CD4-positive, alpha-beta T cell treated with Interleukin-17A for 4 hours (primary cell): ENCODE measurements around the gene AIFM1.

Experiments used
- DNase-seq: peaks from one replicate; pipeline ENCODE4 v3.0.0-alpha.2; 2020; ENCODE audit warnings: mixed read lengths

The AIFM1 gene

DNA sequence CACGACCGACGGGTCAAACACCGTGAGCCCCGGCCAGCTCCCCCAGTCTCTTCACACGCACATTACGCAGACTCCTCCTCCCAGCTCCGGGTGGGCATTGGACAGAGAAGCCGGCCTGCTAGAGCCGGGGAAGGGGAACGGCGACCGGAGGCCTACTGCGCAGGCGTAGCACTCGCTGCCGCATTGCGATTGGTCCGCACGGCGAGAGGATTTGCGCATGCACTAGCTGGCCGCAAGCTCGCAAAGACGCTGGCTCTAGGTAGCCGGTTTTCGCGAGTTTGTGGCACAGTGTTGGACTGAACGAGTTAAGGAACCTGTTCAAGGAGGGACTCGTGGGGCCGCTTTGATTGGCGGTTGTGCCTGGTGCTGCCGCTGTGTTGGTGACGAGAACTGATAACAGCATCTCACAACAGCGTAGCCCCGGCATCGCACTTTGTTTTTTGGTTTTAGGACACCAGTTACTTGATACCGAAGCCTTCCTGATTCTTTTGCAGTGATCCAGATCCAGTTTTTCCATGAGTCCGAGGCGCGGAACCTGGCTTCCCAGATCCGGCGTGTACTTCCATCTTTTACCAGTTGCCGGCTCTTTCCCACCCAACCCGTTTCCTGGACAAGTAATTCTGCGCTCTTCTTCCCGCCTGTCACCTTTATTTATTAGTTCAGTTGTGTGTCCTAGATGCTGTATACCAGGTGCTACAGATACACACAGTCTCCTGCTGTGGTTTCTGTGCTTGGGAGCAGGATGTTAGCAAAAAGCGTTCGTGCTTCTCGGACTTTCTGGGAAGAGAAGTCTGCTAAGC lies at the start of gene AIFM1:
Gene AIFM1, minus strand, starts transcription at position 139 of the 800 bp plus-strand sequence. CDS start 185 bp downstream, outside the sequence.
- peak; percentile 87 for DNase-seq

DNA sequence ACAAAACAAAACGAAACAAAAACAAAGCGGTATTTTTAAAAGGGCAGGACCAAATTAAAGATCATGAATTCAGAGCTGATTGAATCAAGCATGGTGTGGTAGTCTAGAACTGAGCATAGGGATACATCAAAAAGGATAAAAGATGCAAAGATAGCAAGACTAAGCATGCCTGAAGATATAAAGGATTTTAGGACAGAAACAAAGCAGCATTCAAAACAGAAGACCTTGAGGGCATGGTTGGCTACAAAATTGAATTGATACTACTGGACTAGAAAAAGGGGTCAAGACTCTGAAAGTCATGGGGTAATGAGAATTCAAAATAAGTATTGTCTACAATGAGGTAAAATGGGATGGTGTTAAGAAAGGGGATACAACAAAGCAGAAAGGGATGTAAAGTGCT lies 47.7 kb upstream of the AIFM1 start:
- no peak for DNase-seq

GRCh38 chrX:130212371-130212770 lies 46.7 kb upstream of the AIFM1 start:
- DNase-seq = no peak

GRCh38 chrX:130211415-130212186 lies 46.0 kb upstream of the AIFM1 start:
- no peak for DNase-seq

DNA sequence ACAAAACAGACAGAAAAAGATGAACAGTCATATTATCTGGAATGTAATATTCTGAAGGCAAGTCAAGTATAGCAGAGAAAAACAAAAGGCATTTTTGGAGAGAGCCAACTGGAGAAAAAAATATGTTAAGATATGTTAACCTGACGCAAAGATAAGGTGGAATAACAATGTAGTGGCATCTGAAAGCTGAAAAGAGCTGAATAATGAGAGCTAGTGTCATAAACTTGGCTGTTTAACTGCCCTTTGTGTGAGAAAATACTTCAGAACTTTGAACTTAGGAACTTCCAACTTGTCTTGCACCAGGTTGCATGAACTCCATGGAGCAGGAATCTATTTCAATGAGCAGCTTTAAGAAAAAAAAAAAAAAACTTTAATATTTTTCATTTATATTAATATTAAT lies 39.0 kb upstream of the AIFM1 start:
- no peak for DNase-seq

DNA sequence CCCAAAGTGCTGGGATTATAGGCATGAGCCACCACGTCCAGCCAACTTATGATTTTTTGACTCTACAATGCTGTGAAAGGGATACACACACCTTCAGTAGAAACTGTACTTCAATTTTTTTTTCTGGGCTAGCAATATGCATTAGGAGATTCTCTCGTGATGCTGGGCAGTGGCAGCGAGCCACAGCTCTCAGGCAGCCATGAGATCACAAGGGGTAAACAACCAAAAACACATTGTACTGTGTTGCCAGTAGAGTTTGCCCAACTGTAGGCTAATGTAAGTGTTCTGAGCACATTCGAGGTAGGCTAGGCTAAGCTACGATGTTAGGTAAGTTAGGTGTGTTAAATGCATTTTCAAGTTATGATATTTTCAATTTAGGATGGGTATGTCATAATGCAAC lies 31.8 kb upstream of the AIFM1 start:
- DNase-seq = no peak

- DNase-seq = no peak
Measured at GRCh38 chrX:130196466-130196865, 30.8 kb upstream of the AIFM1 start.

DNA sequence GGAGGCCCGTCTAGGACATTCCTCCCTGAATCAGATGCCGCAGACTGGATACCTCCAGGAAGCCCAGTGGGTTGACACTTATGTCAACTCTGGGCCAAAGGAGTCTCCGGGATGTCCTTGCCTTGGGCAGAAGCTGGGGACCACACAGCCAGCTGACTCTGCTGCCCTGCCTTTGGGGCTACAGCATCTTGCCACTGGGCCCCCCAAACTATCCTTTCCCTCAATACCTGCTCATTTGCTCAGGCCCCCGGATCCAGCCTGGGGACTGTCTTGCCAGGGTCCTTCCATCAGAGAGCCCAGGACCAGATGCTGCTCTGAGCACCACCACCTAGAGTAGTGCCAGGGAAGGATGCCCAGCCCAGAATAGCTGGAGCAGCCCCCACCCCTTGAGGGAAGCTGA lies 25.2 kb upstream of the AIFM1 start:
- DNase-seq = no peak

DNA sequence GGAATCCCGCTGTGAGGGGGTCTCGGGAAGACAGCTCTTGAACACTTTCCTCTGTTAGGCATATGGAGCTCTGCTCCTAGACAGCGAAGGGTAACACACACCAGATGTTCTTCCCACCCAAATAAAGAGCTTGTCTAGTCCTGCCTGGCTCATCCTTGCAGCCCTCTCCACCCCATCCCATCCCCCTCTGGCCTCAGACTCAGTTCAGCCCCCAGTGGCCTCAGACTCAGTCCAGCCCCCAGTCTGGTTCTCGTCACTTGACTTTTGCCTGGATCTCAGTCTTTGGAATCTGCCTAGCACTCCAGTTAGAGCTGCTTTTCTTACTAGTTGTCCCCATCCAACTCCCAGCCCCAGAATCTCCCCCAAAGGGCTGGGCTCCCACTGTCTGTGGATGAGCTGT lies 21.0 kb upstream of the AIFM1 start:
- no peak for DNase-seq

GRCh38 chrX:130184857-130185256 lies 19.2 kb upstream of the AIFM1 start:
- no peak for DNase-seq

GRCh38 chrX:130184168-130184567 lies 18.5 kb upstream of the AIFM1 start:
- DNase-seq = no peak

- no peak for DNase-seq
Measured at GRCh38 chrX:130179579-130180215, 14.1 kb upstream of the AIFM1 start.

GRCh38 chrX:130179170-130179569 lies 13.5 kb upstream of the AIFM1 start:
- no peak for DNase-seq

DNA sequence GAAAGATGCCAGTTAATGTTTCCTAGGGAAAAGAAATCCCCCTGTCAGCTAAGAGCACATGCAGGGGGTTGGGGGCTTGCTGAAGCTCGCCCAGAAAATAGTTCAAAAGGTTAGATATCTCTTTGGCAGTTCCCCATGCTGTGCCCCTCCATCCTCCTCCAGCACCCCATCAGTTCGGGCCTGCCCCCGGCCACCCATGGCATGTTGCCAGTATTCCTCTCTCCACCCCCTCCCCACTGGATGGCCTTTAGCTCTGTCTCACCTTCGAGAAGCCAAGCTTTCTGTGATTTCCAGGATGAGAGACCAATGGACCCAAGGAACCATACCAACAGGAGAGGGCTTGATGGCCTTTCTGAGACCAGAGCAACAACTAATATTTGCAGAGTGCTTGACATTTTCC lies 11.3 kb upstream of the AIFM1 start:
- DNase-seq = no peak

DNA sequence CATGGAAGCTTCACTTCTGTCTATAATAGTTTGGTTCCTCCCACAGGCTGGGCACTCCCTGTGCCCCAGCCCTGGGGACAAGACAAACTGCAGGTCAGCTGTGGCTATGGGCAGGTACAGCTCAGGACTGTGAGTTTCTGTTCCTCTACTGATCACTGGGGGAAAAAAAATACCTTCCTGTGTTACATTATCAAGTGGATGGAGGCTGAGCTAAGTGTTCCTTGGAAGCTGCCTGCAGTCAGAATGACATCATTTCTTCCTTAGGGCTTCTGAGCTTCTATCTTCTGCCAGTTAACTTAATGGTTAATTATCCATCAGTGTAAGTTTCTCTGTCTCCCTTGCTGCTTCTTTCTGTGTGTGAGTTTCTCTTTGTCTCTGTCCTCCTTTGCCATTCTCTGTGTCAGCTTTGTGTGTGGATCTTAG lies 10.7 kb upstream of the AIFM1 start:
- DNase-seq = no peak

DNA sequence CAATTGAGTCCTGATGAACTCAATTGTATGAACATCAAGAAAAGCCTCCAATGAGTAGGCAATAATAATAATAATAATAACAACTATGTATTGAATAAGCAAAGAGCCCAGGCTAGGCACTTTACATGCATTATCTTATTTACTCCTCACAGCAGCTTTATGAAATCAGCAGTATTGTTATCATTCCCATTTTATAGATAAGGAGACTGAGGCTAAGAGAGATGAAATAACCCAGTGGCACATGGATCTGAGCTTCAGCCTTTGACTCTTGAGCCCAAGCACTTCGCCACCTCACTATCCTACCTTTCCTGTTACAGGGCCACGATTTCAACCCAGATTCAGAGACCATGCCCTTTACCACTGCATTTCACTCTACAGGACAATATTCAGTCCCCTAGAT lies 9.3 kb upstream of the AIFM1 start:
- DNase-seq = no peak

DNA sequence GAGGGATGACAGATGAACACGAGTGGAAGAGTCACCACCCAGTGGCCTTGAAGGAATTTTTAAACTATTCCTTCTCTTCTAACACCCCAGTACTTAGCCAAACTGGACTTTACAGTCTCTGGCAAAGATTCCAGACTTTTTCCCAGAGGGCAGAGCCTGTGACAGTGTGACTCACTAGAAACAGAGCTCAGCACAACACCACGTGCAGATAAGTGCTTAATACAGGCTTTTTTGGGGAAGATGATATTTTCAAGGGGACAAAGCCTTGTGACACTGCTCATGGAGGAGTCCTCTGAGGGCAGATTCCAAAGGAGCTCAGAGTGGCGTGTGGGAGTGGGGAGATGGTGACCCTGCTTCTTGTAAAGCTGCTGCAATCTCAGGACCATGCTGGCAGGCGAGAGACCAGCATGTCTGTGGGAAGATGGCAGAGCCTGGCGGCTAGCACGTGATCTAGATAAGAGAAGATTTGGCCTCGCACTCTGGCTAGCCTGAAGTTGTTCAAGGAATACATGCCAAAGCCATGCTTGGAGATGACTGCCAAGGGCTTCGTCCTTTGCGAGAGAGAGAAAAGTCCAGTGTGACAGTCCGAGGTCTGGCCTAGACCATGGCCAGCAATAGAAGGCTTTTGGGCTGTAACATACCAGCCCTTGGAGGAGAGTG lies 8.5 kb upstream of the AIFM1 start:
- DNase-seq = no peak

DNA sequence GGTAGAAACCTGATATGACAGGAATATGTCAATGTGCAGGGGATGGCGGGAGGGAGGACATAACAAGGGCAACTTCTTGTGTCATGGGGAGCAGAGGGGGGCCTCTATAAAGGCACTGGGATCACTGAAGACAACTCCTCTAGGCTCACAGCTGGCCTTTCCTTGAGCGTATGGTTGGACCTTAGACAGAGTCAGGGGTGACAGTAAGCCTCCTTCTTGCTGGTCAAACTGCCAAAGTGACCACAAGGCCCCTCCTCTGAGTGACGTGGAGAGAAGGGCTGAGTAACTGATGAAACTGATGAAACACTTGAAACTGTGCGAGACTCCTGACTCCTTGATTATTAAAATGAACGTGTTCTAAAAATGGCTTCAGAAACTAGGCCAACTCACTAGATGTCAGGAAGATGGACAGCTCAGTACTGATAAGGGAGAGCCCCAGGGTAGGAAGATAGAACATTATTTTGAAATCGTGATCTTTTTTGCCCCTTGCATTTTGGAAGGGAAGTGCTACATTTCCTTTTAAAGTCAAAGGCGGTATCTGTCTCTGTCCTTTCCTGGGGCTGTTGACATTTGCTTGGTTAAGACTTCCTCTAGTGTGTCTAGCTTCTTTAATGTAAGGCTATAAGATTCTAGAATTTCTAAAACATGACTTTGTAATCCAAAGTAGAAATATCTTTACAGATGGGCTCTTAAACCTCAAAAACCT lies 7.7 kb upstream of the AIFM1 start:
- peak; percentile 23 for DNase-seq

- peak; percentile 13 for DNase-seq
Measured at GRCh38 chrX:130172127-130172845, 6.6 kb upstream of the AIFM1 start.

GRCh38 chrX:130171446-130172126 lies 5.9 kb upstream of the AIFM1 start, which contains the start of gene RAB33A:
Gene RAB33A, plus strand, starts transcription at chrX:130171962. Its CDS starts 101 bp downstream, at chrX:130172063.
- peak; percentile 66 for DNase-seq
